Coronary artery (tissue), 2 donors: ENCODE results near the gene DES.

Experiments used
- DNase-seq: peaks from one replicate; pipeline ENCODE4 v3.0.0-alpha.2; 2017; ENCODE audit warnings: low spot score
- H3K27ac ChIP-seq, 2 donors: fragments of 200-600 bp; sonication (generic); one replicate each; pipeline ENCODE4 v1.5.1; 2016 to 2019
- H3K4me3 ChIP-seq: fragments of 200-600 bp; sonication (generic); 2 replicates; pipeline ENCODE4 v1.5.1; 2016; ENCODE audit warnings: mild to moderate bottlenecking, moderate library complexity
- CTCF ChIP-seq: fragments of 200-600 bp; sonication (generic); IDR thresholded peaks from one replicate; pipeline ENCODE4 v1.5.1; 2019; ENCODE audit warnings: antibody characterized with exemption

The DES gene

GRCh38 chr2:219475278-219475677, 57.1 kb downstream of the DES start:
- H3K27ac ChIP-seq = peak overlapping the region; percentile 52 to 60
- DNase-seq = no peak

GRCh38 chr2:219475697-219476651, 57.8 kb downstream of the DES start:
- peak overlapping the region; percentile 52 to 60 for H3K27ac ChIP-seq
- H3K4me3 ChIP-seq = no peak overlapping the region
- no peak for DNase-seq
- TF ChIP-seq CTCF = peak; percentile 55

More at GRCh38 chr2:219475278-219475677, 57.1 kb downstream of the DES start:
- TF ChIP-seq CTCF = no peak
- no peak overlapping the region for H3K4me3 ChIP-seq
